GM23248 (cell line): ENCODE results near the gene AGMO. TPM values are rescaled to one million over a fixed set of nuclear protein-coding genes. Genes with fewer than 3 reads are reported as not detected.

Source experiments
- DNase-seq: peaks from one replicate; pipeline ENCODE4 v3.0.0-alpha.2; 2015
- H2AFZ ChIP-seq: fragments of 200-600 bp; sonication (generic); 2 replicates; pipeline ENCODE4 v1.6.1; 2016; ENCODE audit warnings: antibody characterized with exemption
- H3F3A ChIP-seq: fragments of 200-600 bp; sonication (generic); 2 replicates; pipeline ENCODE4 v1.6.1; 2016; ENCODE audit warnings: mild to moderate bottlenecking, antibody characterized with exemption, mixed run types; ENCODE audit not compliant: insufficient read depth
- H3K27ac ChIP-seq: fragments of 200-600 bp; sonication (generic); 2 replicates; pipeline ENCODE4 v1.5.1; 2016; ENCODE audit warnings: mild to moderate bottlenecking
- H3K27me3 ChIP-seq: fragments of 200-600 bp; sonication (generic); replicated peaks from 2 replicates; pipeline ENCODE4 v1.6.1; 2016; ENCODE audit warnings: mild to moderate bottlenecking; ENCODE audit not compliant: insufficient read depth
- H3K36me3 ChIP-seq: fragments of 200-600 bp; sonication (generic); 2 replicates; pipeline ENCODE4 v1.6.1; 2016; ENCODE audit warnings: low read depth, mild to moderate bottlenecking
- H3K4me1 ChIP-seq: fragments of 200-600 bp; sonication (generic); 2 replicates; pipeline ENCODE4 v1.6.1; 2016; ENCODE audit warnings: mild to moderate bottlenecking; ENCODE audit not compliant: insufficient read depth
- H3K4me2 ChIP-seq: fragments of 200-600 bp; sonication (generic); one replicate; pipeline ENCODE4 v1.6.1; 2016; ENCODE audit warnings: mild to moderate bottlenecking; ENCODE audit not compliant: unreplicated experiment
- H3K4me3 ChIP-seq: fragments of 200-600 bp; sonication (generic); 2 replicates; pipeline ENCODE4 v1.5.1; 2016; ENCODE audit warnings: mild to moderate bottlenecking
- H3K79me2 ChIP-seq: fragments of 200-600 bp; sonication (generic); 2 replicates; pipeline ENCODE4 v1.6.1; 2016; ENCODE audit warnings: mild to moderate bottlenecking; ENCODE audit not compliant: insufficient read depth
- H3K9ac ChIP-seq: fragments of 200-600 bp; sonication (generic); 2 replicates; pipeline ENCODE4 v1.6.1; 2016; ENCODE audit warnings: mild to moderate bottlenecking
- H3K9me2 ChIP-seq: fragments of 200-600 bp; sonication (generic); 2 replicates; pipeline ENCODE4 v1.6.1; 2016; ENCODE audit warnings: mixed run types, mild to moderate bottlenecking, moderate library complexity; ENCODE audit not compliant: insufficient read depth
- H3K9me3 ChIP-seq: fragments of 200-600 bp; sonication (generic); one replicate; pipeline ENCODE4 v1.6.1; 2017; ENCODE audit warnings: low read depth
- H4K20me1 ChIP-seq: fragments of 200-600 bp; sonication (generic); 2 replicates; pipeline ENCODE4 v1.6.0; 2016; ENCODE audit not compliant: insufficient read depth
- EZH2 ChIP-seq: fragments of 200-600 bp; sonication (generic); IDR thresholded peaks from 2 replicates; pipeline ENCODE4 v1.6.1; 2018; ENCODE audit warnings: antibody characterized with exemption, mild to moderate bottlenecking; ENCODE audit not compliant: insufficient read depth, poor library complexity, severe bottlenecking
- EZH2phosphoT487 ChIP-seq: fragments of 200-600 bp; sonication (generic); IDR thresholded peaks from 2 replicates; pipeline ENCODE4 v1.6.1; 2018; ENCODE audit warnings: antibody characterized with exemption, moderate library complexity, mild to moderate bottlenecking, low read depth; ENCODE audit not compliant: insufficient read depth
- WGBS, 2 experiments: methylation state at CpG; one replicate each; pipeline ENCODE4 v1.1.6; 2015 to 2017; ENCODE audit warnings: low lambda C conversion rate in 2 of 2, low coverage in 1 of 2; ENCODE audit errors: missing lambda C conversion rate in 2 of 2; 5-methylcytosine and 5-hydroxymethylcytosine counted together
- in situ Hi-C: fragments of 300-500 bp; cut with MboI; formaldehyde crosslinking; loops from 2 replicates; pipeline ENCODE4 v1.15.0; 2020
- polyA plus RNA-seq: library from polyadenylated mRNA; unstranded; fragments of >200 nt; fragmentation: Nextera tagmentation; extraction: Ambion mirVana; gene quantifications from 2 replicates; pipeline ENCODE4 v1.2.1, GENCODE V29; 2016
- total RNA-seq: library from RNA; depleted of rRNA; stranded (reverse); fragments of >200 nt; shearing (Covaris generic); gene quantifications from 2 replicates; pipeline ENCODE4 v1.2.3, GENCODE V29; 2014

The AGMO gene
- total and polyA plus RNA-seq, 2 experiments from 2014 or later, result not detected

DNA sequence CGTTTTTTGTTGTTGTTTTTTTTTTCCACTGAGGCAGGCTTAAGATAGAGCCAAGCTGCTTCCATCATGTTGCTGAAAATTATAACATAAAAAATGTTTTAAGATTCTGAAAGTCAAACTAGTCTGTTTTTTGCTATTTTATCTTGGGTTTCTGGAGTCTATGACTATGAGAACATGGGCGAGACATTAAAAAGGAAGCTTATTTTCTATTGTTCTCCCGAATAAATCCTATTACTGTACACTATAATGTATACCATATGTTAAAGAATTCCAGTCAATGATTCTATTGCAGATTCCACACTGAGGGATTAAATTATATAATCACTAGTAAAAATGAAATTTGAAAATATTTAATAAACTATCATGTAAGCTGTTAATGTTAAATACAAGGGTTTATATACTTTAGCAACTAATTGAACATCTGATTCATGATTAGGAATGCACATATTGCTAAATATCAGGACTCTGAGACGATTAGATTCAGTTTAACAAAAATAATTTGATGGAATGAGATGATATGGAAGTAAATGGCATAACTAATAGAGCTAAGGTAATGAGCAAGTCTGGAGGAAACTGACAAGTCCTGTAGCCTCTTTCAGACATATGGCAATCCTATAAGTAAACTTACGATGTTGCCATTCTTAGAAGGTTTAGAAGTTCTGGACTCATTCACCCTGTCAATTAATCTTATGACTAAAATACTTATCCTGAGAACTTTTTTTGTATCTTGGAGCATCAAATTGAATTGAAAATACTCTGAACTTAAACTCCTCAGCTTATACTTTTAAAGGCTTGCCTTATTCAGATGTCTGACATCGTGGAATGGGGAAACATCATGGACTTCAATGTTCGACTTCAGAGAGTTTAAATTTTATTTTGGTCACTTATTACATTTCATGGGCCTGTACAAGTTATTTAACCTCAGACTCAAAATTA is 364.5 kb downstream of the AGMO start:
- Histone ChIP-seq H3K4me3 (no peak overlapping the region), H3K36me3 (no peaks in the 10 kb centered on the region), H3K4me1 (peaks cover 25% of the 10 kb centered on the region), H3K9me2 (no peaks in the 10 kb centered on the region), H3F3A (peaks cover 32% of the 10 kb centered on the region), H2AFZ (no peak overlapping the region), H4K20me1 (no peaks in the 10 kb centered on the region), H3K9ac (no peak overlapping the region), H3K27me3 (no peaks in the 10 kb centered on the region), H3K9me3 (no peaks in the 10 kb centered on the region), H3K4me2 (no peak overlapping the region), H3K79me2 (no peaks in the 10 kb centered on the region), H3K27ac (no peak overlapping the region)
- DNase-seq, result peak; percentile 17
- WGBS, 2 experiments, result 54 to 60% methylated on average over 7 of the region's 7 CpGs
- no peak for TF ChIP-seq EZH2
- no peak for TF ChIP-seq EZH2phosphoT487
- in situ Hi-C loops, result no loop called here

DNA sequence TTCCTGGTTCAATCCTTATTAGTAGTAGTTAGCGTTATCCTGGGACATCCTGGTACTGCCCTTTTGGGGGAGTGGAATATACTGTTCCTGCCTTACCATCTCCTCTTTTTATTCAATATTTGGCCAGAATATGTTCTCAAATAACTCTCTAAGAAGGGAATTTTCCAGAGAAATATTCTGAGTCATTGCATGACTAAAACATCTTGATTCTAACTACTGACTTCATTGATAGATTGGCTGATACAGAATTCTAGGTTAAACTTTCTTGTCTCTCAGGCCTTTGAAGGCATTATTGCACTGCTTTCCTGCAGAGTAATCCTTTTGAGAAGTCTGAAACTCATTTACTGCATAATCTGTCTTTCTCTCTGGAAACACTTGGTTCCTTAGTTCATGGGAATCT is 383.8 kb downstream of the AGMO start:
- Histone ChIP-seq H3K27me3 (no peaks in the 10 kb centered on the region), H3K79me2 (no peaks in the 10 kb centered on the region), H3K4me2 (no peak overlapping the region), H3K36me3 (no peaks in the 10 kb centered on the region), H4K20me1 (no peaks in the 10 kb centered on the region), H3K9ac (no peak overlapping the region), H3K9me3 (no peaks in the 10 kb centered on the region), H3K9me2 (no peaks in the 10 kb centered on the region), H3K4me3 (no peak overlapping the region), H2AFZ (no peak overlapping the region), H3F3A (peaks cover 5% of the 10 kb centered on the region; the same call in 1 of the 2 replicates), H3K27ac (no peak overlapping the region), H3K4me1 (0 out of 2 replicates have a peak, but pooled peaks cover 10% of the 10 kb centered on the region)
- peak; percentile 35 for DNase-seq
- TF ChIP-seq EZH2phosphoT487 (no peak), EZH2 (no peak)
- in situ Hi-C loops, result no loop called here
- 93 to 95% methylated on average over 1 of the region's 1 CpG for WGBS, 2 experiments

DNA sequence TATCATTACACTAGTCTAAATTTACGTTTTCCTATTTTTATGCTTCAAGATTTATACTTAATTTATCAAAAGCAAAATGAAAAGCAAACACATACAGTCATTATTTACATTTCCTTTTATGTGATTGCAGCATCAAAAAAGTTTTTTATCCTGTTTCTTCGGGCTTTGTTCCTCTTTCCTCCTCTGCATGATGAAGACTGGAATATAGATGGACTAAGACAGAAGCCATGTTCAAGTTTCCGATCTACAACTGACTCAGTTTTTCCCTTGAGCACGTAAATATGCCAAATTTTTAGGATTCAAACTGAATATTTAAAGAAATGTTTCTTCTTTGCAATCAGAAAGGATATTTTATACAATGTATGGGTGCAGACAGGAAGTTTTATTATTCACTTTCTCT is 385.7 kb downstream of the AGMO start:
- Histone ChIP-seq H3K27me3 (no peaks in the 10 kb centered on the region), H3K27ac (no peak overlapping the region), H3K4me2 (no peak overlapping the region), H2AFZ (no peak overlapping the region), H3K36me3 (no peaks in the 10 kb centered on the region), H3F3A (peaks cover 5% of the 10 kb centered on the region; the same call in 1 of the 2 replicates), H3K79me2 (no peaks in the 10 kb centered on the region), H3K9me2 (no peaks in the 10 kb centered on the region), H3K4me3 (no peak overlapping the region), H3K9me3 (no peaks in the 10 kb centered on the region), H3K4me1 (0 out of 2 replicates have a peak, but pooled peaks cover 10% of the 10 kb centered on the region), H3K9ac (no peak overlapping the region), H4K20me1 (no peaks in the 10 kb centered on the region)
- in situ Hi-C loops, result no loop called here
- 82 to 90% methylated on average over 4 of the region's 4 CpGs for WGBS, 2 experiments
- TF ChIP-seq EZH2phosphoT487 (no peak), EZH2 (no peak)
- no peak for DNase-seq

DNA sequence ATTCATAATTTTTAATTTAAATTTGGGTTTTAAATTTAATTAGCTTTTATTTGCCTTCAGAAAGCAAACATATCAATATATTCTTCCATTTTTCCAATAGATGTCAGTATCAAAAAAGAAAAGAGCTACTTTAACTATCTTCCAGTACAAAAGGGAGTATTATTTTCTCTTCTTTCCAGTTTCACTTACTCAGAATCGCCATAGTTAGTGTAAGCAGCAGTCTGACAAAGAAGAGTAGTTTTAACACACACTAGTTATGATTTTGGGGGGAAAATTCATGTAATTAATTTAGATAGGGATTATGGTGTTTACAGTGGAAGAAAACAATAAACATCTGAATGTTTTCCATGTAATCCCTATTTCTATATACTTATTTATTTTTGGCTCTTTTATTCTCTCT is 386.7 kb downstream of the AGMO start:
- H3K9me2 ChIP-seq, result no peaks in the 10 kb centered on the region
- 0 out of 2 replicates have a peak overlapping the region, but pooled peaks have one; percentile 14 for H2AFZ ChIP-seq
- no peaks in the 10 kb centered on the region for H3K36me3 ChIP-seq
- H4K20me1 ChIP-seq, result no peaks in the 10 kb centered on the region
- WGBS, 2 experiments, result 13 to 14% methylated on average over 1 of the region's 1 CpG
- DNase-seq, result peak; percentile 2
- H3K4me2 ChIP-seq, result no peak overlapping the region
- H3K79me2 ChIP-seq, result no peaks in the 10 kb centered on the region
- H3K9ac ChIP-seq, result no peak overlapping the region
- no peak overlapping the region for H3K4me3 ChIP-seq
- H3K4me1 ChIP-seq, result 0 out of 2 replicates have a peak, but pooled peaks cover 10% of the 10 kb centered on the region
- TF ChIP-seq EZH2 (no peak), EZH2phosphoT487 (no peak)
- in situ Hi-C loops, result no loop called here
- H3K27ac ChIP-seq, result no peak overlapping the region
- H3F3A ChIP-seq, result peaks cover 5% of the 10 kb centered on the region; the same call in 1 of the 2 replicates
- no peaks in the 10 kb centered on the region for H3K27me3 ChIP-seq
- H3K9me3 ChIP-seq, result no peaks in the 10 kb centered on the region
